Esophagus (tissue), 2 donors: ENCODE measurements around the gene KDELR1. TPM values are rescaled to one million over a fixed set of nuclear protein-coding genes. Genes with fewer than 3 reads are reported as not detected.

ENCODE experiments used
- H3K27ac ChIP-seq, 2 donors: one replicate each; pipeline ENCODE4 v1.5.1; 2013; ENCODE audit warnings: low read depth in 2 of 2, mild to moderate bottlenecking in 2 of 2, inconsistent platforms in 1 of 2, low read length in 1 of 2, moderate library complexity in 1 of 2
- H3K27me3 ChIP-seq, 2 donors: one replicate each; pipeline ENCODE4 v1.6.1; 2013; ENCODE audit warnings: low read length in 2 of 2, control low read depth in 1 of 2, mild to moderate bottlenecking in 1 of 2; ENCODE audit not compliant: insufficient read depth in 2 of 2, control insufficient read depth in 1 of 2
- H3K36me3 ChIP-seq, 2 donors: one replicate each; pipeline ENCODE4 v1.6.1; 2013; ENCODE audit warnings: low read length in 1 of 2; ENCODE audit not compliant: control insufficient read depth in 2 of 2, insufficient read depth in 2 of 2
- H3K4me1 ChIP-seq, 2 donors: one replicate each; pipeline ENCODE4 v1.6.1; 2013; ENCODE audit warnings: low read length in 1 of 2; ENCODE audit not compliant: control insufficient read depth in 2 of 2, insufficient read depth in 2 of 2
- H3K4me3 ChIP-seq, 2 donors: one replicate each; pipeline ENCODE4 v1.5.1; 2013; ENCODE audit warnings: low read length in 2 of 2, mild to moderate bottlenecking in 2 of 2, low read depth in 1 of 2, moderate library complexity in 1 of 2
- H3K9me3 ChIP-seq, 2 donors: one replicate each; pipeline ENCODE4 v1.6.1; 2013; ENCODE audit warnings: mild to moderate bottlenecking in 2 of 2, low read depth in 1 of 2, low read length in 1 of 2, moderate library complexity in 1 of 2; ENCODE audit not compliant: control insufficient read depth in 2 of 2, insufficient read depth in 1 of 2
- WGBS, 2 donors: extraction: QIAGEN DNeasy Blood & Tissue Kit; methylation state at CpG; one replicate each; pipeline ENCODE4 v1.1.7; 2013; 5-methylcytosine and 5-hydroxymethylcytosine counted together
- polyA plus RNA-seq, 2 donors: library from polyadenylated mRNA; stranded (reverse); fragments of 200-250 nt; gene quantifications; one replicate each; pipeline ENCODE4 v1.2.3, GENCODE V29; 2013
- donor health status: healthy with polysubstance abuse.
- donor health status: Bipolar disorder and iron deficiency.

Gene KDELR1
- polyA plus RNA-seq, 2 donors = 62.7 to 70.2 TPM

DNA sequence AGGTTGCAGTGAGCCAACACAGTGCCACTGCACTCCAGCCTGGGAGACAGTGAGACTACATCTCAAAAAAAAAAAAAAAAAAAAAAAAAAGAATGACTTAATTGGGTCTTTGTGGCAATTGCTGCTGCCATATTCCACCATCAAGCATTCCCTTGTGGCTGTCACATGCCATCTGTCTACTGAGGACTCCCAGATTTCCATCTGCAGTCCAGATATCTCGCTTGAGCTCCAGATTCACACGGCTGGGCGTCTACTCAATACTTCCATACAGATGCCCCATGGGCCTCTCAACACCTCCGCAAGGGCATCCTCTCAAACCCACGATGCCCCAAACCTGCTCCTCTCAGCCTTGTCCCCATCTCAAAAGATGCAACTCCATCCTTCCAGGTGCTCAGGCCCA is 40.5 kb downstream of the KDELR1 start:
- H3K27ac ChIP-seq = no peak overlapping the region
- no peak overlapping the region for H3K4me3 ChIP-seq
- H3K9me3 ChIP-seq = no peaks in the 10 kb centered on the region
- no peaks in the 10 kb centered on the region for H3K36me3 ChIP-seq
- WGBS, 2 donors = 89 to 93% methylated on average over 5 of the region's 5 CpGs
- no peaks in the 10 kb centered on the region for H3K27me3 ChIP-seq
- H3K4me1 ChIP-seq = no peaks in the 10 kb centered on the region

DNA sequence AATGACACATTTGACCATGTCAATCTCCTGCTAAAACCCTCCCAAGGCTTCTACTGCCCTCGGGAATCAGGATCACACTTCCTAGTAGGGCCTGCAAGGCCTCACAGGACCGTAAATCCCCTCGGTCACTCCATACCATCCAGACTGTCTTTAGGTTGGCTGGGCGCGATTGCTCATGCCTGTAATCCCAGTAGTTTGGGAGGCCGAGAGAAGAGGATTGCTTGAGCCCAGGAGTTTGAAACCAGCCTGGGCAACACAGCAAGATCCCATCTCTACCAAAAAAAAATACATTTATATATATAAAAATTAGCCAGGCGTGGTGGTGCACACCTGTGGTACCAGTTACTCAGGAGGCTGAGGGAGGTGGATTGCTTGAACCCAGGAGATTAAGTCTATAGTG is 42.6 kb downstream of the KDELR1 start:
- WGBS, 2 donors = 93% methylated on average over 7 of the region's 7 CpGs
- no peak overlapping the region for H3K27ac ChIP-seq
- no peaks in the 10 kb centered on the region for H3K27me3 ChIP-seq
- no peak overlapping the region for H3K4me3 ChIP-seq
- no peaks in the 10 kb centered on the region for H3K36me3 ChIP-seq
- H3K9me3 ChIP-seq = no peaks in the 10 kb centered on the region
- no peaks in the 10 kb centered on the region for H3K4me1 ChIP-seq

DNA sequence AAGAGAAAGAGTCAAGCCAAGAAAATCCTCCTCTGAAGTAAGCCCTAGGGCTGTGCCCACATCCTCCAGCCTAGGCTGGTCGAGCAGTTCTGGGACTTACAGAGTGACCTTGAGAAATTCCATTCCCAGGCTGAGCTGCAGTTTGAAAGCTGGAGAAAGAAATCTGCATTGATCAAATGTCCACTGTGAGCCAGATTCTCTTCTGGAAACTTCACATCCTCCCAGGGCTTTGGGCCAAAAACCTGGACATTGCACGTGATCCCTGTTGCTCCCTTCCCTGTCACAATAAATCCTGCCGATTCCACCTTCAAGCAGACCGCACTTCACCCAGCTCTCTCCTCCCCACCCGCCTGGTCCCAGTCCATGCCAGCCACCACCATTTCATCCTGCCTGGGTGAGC is 43.3 kb downstream of the KDELR1 start:
- 60 to 65% methylated on average over 5 of the region's 5 CpGs for WGBS, 2 donors

DNA sequence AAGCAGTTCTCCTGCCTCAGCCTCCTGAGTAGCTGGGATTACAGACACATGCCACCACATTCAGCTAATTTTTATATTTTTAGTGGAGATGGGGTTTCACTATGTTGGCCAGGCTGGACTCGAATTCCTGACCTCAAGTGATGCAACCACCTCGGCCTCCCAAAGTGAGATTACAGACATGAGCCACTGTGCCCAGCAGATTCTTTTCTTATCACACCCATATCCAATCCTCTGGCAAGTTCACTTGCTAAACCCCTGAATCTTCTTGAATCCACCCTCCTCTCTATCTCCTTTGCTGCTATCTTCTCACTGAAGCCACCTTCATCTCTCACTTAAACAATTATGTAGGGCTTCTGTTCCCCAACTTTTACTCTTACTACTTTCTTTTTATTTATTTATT is 45.2 kb downstream of the KDELR1 start:
- no peak overlapping the region for H3K27ac ChIP-seq
- H3K36me3 ChIP-seq = peaks cover 0 to 2% of the 10 kb centered on the region in 2 donors
- H3K4me3 ChIP-seq = no peak overlapping the region
- H3K9me3 ChIP-seq = peaks cover 0 to 3% of the 10 kb centered on the region in 2 donors
- H3K4me1 ChIP-seq = no peaks in the 10 kb centered on the region
- H3K27me3 ChIP-seq = no peaks in the 10 kb centered on the region
- 94 to 100% methylated on average over 2 of the region's 2 CpGs for WGBS, 2 donors

More for the DNA sequence above, 43.3 kb downstream of the KDELR1 start:
- Histone ChIP-seq H3K4me3 (no peak overlapping the region), H3K27me3 (no peaks in the 10 kb centered on the region), H3K4me1 (no peaks in the 10 kb centered on the region), H3K36me3 (no peaks in the 10 kb centered on the region), H3K27ac (no peak overlapping the region), H3K9me3 (no peaks in the 10 kb centered on the region)

DNA sequence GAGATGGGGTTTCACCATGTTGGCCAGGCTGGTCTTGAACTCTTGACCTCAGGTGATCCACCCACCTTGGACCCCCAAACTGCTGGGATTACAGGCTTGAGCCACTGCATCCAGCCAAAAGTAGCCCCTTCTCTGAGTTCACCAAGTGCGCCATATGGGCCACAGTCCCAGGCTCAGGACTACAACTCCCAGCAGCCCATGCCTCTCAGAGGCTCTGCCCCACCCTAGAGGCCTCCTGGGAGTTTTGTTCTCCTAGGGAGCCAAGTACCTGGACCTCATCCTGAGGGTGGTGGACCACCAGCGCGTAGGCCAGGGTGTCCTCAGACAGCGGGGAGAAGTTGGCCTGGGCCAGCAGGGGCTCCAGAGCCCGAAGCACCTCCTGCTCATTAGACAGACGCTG is 46.5 kb downstream of the KDELR1 start:
- WGBS, 2 donors = 97 to 98% methylated on average over 6 of the region's 6 CpGs
- Histone ChIP-seq H3K9me3 (peaks cover 0 to 3% of the 10 kb centered on the region in 2 donors), H3K36me3 (peaks cover 0 to 2% of the 10 kb centered on the region in 2 donors), H3K4me1 (peaks cover 0 to 5% of the 10 kb centered on the region in 2 donors), H3K27ac (no peak overlapping the region), H3K27me3 (no peaks in the 10 kb centered on the region), H3K4me3 (no peak overlapping the region)

DNA sequence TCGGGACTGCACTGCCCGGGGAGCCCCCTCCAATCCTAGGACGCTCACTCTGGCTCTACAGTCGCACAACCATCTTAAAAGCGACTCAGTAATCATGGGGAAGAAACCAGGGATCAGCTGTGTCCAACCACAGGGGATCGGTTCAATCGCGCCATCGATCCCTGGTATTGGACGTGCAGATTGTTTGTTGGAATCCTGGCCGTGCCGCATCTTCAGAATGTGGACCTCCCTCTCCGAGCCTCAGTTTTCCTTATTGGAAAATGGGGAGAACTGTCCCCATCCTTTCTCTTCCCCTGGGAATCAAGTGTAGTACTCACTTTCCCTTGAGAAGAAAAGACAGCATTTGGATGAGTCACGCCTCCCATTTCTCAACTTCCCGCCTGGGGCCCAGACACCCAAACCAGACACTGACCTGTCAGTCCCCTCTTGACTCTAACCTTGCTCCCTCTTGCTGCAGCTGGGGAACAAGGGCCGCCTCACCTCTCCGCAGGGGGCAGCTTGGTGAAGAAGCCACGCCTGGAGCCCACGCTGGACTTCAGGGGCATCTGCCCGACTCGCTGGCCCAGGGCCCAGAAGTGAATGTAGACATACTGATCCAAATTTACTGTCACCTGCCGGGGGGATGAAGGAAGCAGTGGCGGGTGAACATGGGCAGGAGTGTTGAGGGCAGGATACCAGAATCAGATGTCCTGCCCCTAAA is 48.4 kb downstream of the KDELR1 start:
- Histone ChIP-seq H3K27ac (no peak overlapping the region), H3K4me3 (no peak overlapping the region), H3K27me3 (no peaks in the 10 kb centered on the region), H3K9me3 (peaks cover 0 to 3% of the 10 kb centered on the region in 2 donors), H3K4me1 (peaks cover 0 to 5% of the 10 kb centered on the region in 2 donors), H3K36me3 (peaks cover 0 to 2% of the 10 kb centered on the region in 2 donors)
- WGBS, 2 donors = 91 to 92% methylated on average over 23 of the region's 23 CpGs

DNA sequence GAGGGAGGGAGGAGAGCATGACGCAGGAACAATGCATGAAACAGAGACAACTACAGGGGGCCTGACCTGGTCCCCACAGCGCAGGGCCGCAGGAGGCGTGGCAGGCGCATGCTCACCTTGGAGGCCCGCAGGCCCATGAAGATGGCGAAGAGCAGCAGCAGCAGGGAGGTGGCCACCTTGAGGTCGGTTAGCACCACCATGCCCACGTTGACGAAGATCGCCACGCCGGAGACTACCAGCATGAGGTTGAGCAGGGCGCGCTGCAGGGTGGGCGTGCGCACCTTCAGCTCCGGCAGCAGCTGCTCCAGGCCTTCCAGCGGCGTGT is 49.0 kb downstream of the KDELR1 start:
- H3K4me3 ChIP-seq = no peak overlapping the region
- WGBS, 2 donors = 89 to 95% methylated on average over 19 to 20 of the region's 20 CpGs
- no peaks in the 10 kb centered on the region for H3K27me3 ChIP-seq
- H3K36me3 ChIP-seq = peaks cover 0 to 2% of the 10 kb centered on the region in 2 donors
- H3K9me3 ChIP-seq = peaks cover 0 to 3% of the 10 kb centered on the region in 2 donors
- H3K4me1 ChIP-seq = peaks cover 0 to 5% of the 10 kb centered on the region in 2 donors
- H3K27ac ChIP-seq = no peak overlapping the region

DNA sequence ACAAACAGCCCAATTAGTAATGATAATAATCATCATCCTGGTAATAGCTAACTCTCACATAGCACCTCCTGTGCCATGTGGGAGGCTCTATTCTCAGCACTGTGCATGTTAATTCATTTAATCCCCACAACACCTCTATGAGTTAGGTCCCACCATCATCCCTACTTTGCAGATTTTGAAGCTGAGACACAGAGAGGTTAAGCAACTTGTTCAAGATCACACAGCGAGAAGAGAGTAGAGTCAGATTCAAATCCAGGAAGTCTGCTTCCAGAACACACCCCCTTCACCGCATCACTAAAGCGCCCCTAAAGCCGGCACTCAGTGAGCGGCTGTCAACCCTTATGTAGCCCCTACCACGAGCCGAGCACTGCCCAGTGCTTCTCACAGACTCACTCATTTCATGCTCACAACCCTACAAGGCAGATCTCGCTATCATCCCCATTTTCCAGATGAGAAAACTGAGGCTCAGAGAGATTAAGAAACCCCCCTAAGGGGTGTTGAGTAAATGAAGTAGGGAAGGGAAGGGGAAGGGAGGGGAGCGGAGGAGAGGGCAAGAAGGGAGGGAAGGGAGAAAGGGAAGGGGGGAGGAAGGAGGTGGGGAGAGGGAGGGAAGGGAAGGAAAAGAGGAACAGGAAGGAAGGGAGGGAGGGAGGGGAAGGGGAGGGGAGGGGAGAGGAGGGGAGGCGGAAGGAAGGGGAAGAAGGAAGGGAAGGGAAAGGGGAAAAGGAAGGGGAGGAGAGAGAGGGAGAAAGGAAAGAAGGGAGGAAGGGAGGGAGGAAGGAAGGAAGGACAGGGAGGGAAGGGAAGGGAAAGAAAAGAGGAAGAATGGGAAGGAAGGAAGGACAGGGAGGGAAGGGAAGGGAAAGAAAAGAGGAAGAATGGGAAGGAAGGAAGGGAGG is 49.6 kb downstream of the KDELR1 start:
- Histone ChIP-seq H3K4me1 (peaks cover 0 to 5% of the 10 kb centered on the region in 2 donors), H3K4me3 (no peak overlapping the region), H3K36me3 (peaks cover 0 to 2% of the 10 kb centered on the region in 2 donors), H3K9me3 (peaks cover 0 to 3% of the 10 kb centered on the region in 2 donors), H3K27ac (no peak overlapping the region), H3K27me3 (no peaks in the 10 kb centered on the region)
- WGBS, 2 donors = 96% methylated on average over 10 of the region's 10 CpGs

DNA sequence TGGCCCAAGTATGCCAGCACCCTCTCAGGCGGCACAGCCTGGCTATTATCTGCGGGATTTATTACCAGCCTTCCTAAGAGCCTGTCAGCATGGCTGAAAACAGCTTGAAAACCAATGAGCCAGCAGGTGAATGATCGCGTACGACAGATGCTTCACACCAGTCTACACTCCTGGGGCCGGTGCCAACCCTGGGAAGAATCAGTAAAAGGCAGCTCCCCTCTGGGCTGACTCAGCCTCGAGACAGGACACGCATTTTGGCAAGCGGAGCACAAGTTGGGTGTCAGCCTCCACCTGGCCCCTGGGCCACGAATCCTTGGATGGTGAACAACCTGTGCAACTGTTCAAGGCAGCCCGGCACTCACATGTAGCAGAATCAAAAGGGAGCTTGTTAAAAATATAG is 50.4 kb downstream of the KDELR1 start:
- peaks cover 0 to 3% of the 10 kb centered on the region in 2 donors for H3K9me3 ChIP-seq
- WGBS, 2 donors = 59 to 68% methylated on average over 11 of the region's 11 CpGs
- peaks cover 0 to 2% of the 10 kb centered on the region in 2 donors for H3K36me3 ChIP-seq
- H3K27me3 ChIP-seq = no peaks in the 10 kb centered on the region
- H3K4me1 ChIP-seq = peaks cover 0 to 5% of the 10 kb centered on the region in 2 donors
- no peak overlapping the region for H3K4me3 ChIP-seq
- peak overlapping the region in 1 of 2 donors; percentile 50 for H3K27ac ChIP-seq
